WTC11 (cell line): ENCODE data around the gene RND3. TPM values are rescaled to one million over a fixed set of nuclear protein-coding genes. Genes with fewer than 3 reads are reported as not detected.

ENCODE experiments used
- ATAC-seq: fragments of 200-7000 bp; cut with Tn5 transposase; 2 replicates; pipeline ENCODE4 v1.10.0; 2021; ENCODE audit warnings: mild to moderate bottlenecking, moderate library complexity
- CTCF ChIA-PET: fragments of 300-600 bp; sonication (Branson Sonifier 250); formaldehyde crosslinking; loops from one replicate; lab custom pipeline; 2021; ENCODE audit warnings: antibody characterized with exemption; lab: Charles Lee
- POLR2A ChIA-PET: fragments of 350-600 bp; sonication (Branson Sonifier 250); formaldehyde crosslinking; loops from one replicate; lab custom pipeline; 2021; ENCODE audit warnings: antibody characterized with exemption; lab: Charles Lee
- DNase-seq: peaks from one replicate; pipeline ENCODE4 v3.0.0; 2021; ENCODE audit warnings: low spot score
- H3K27ac Mint-ChIP-seq: 2 replicates; pipeline ENCODE4 v1.8.0; 2021; ENCODE audit warnings: mixed read lengths
- H3K27me3 Mint-ChIP-seq: 2 replicates; pipeline ENCODE4 v1.8.0; 2021; ENCODE audit warnings: low read depth, mild to moderate bottlenecking, moderate library complexity, mixed read lengths
- H3K36me3 Mint-ChIP-seq: 2 replicates; pipeline ENCODE4 v1.8.0; 2021; ENCODE audit warnings: mixed read lengths
- H3K4me1 Mint-ChIP-seq: 2 replicates; pipeline ENCODE4 v1.8.0; 2022; ENCODE audit warnings: mixed read lengths
- H3K4me3 Mint-ChIP-seq: 2 replicates; pipeline ENCODE4 v1.8.0; 2021; ENCODE audit warnings: mild to moderate bottlenecking, moderate library complexity, mixed read lengths
- H3K9me3 Mint-ChIP-seq: 2 replicates; pipeline ENCODE4 v1.8.0; 2021; ENCODE audit warnings: mixed read lengths
- E2F1 ChIP-seq: sonication (generic); formaldehyde crosslinking; IDR thresholded peaks from 2 replicates; pipeline ENCODE4 v1.8.0; 2022; ENCODE audit warnings: mild to moderate bottlenecking, missing genetic modification reagents
- ESRRA ChIP-seq: sonication (generic); formaldehyde crosslinking; IDR thresholded peaks from 2 replicates; pipeline ENCODE4 v1.8.1; 2022; ENCODE audit warnings: mild to moderate bottlenecking, missing genetic modification reagents, borderline replicate concordance
- ETV6 ChIP-seq: sonication (generic); formaldehyde crosslinking; IDR thresholded peaks from 2 replicates; pipeline ENCODE4 v1.8.1; 2022; ENCODE audit warnings: mild to moderate bottlenecking, missing genetic modification reagents
- FOXP4 ChIP-seq: sonication (generic); formaldehyde crosslinking; IDR thresholded peaks from 2 replicates; pipeline ENCODE4 v1.8.0; 2022; ENCODE audit warnings: mild to moderate bottlenecking, missing genetic modification reagents
- GRHL2 ChIP-seq: fragments of 250-450 bp; sonication (Bioruptor Pico); IDR thresholded peaks from 2 replicates; pipeline ENCODE4 v1.8.0; 2022; ENCODE audit warnings: mild to moderate bottlenecking, moderate library complexity; ENCODE audit not compliant: insufficient replicate concordance, severe bottlenecking
- HMGXB4 ChIP-seq: sonication (generic); formaldehyde crosslinking; IDR thresholded peaks from 2 replicates; pipeline ENCODE4 v1.8.1; 2023; ENCODE audit warnings: mild to moderate bottlenecking, moderate library complexity, missing genetic modification reagents
- IRF1 ChIP-seq: sonication (generic); formaldehyde crosslinking; IDR thresholded peaks from 2 replicates; pipeline ENCODE4 v1.8.0; 2023; ENCODE audit warnings: missing genetic modification reagents
- JAZF1 ChIP-seq: fragments of 250-450 bp; sonication (Bioruptor Pico); IDR thresholded peaks from 2 replicates; pipeline ENCODE4 v1.9.0; 2021; ENCODE audit warnings: moderate library complexity, mild to moderate bottlenecking, inconsistent platforms
- MXD4 ChIP-seq: fragments of 250-450 bp; sonication (Bioruptor Pico); IDR thresholded peaks from 2 replicates; pipeline ENCODE4 v1.8.0; 2021; ENCODE audit warnings: mild to moderate bottlenecking, moderate library complexity, borderline replicate concordance
- NFE2L1 ChIP-seq: sonication (generic); formaldehyde crosslinking; IDR thresholded peaks from 2 replicates; pipeline ENCODE4 v1.8.1; 2023; ENCODE audit warnings: missing genetic modification reagents
- NR3C1 ChIP-seq: sonication (generic); formaldehyde crosslinking; conservative IDR thresholded peaks from 2 replicates; pipeline ENCODE4 v1.8.1; 2023; ENCODE audit warnings: low read depth, mild to moderate bottlenecking, missing genetic modification reagents
- PRRX2 ChIP-seq: fragments of 250-450 bp; sonication (Bioruptor Pico); IDR thresholded peaks from 2 replicates; pipeline ENCODE4 v1.8.0; 2021; ENCODE audit warnings: mild to moderate bottlenecking
- SOX15 ChIP-seq: fragments of 250-450 bp; sonication (Bioruptor Pico); IDR thresholded peaks from 2 replicates; pipeline ENCODE4 v1.9.0; 2021; ENCODE audit warnings: mild to moderate bottlenecking
- TEAD4 ChIP-seq: sonication (generic); formaldehyde crosslinking; IDR thresholded peaks from 2 replicates; pipeline ENCODE4 v1.8.0; 2022; ENCODE audit warnings: mild to moderate bottlenecking, missing genetic modification reagents
- USF1 ChIP-seq: sonication (generic); formaldehyde crosslinking; IDR thresholded peaks from 2 replicates; pipeline ENCODE4 v1.8.0; 2022; ENCODE audit warnings: mild to moderate bottlenecking, missing genetic modification reagents
- ZNF396 ChIP-seq: fragments of 250-450 bp; sonication (Bioruptor Pico); IDR thresholded peaks from 2 replicates; pipeline ENCODE4 v1.8.0; 2021; ENCODE audit warnings: mild to moderate bottlenecking, moderate library complexity, borderline replicate concordance
- ZNF532 ChIP-seq: fragments of 250-450 bp; sonication (Bioruptor Pico); IDR thresholded peaks from 2 replicates; pipeline ENCODE4 v1.9.0; 2021; ENCODE audit warnings: mild to moderate bottlenecking, borderline replicate concordance
- total RNA-seq: library from RNA; stranded (reverse); gene quantifications from 3 replicates; pipeline ENCODE4 v1.2.3, GENCODE V29; 2021

The RND3 gene
- total RNA-seq, 1 experiment from 2014 or later, result 64.4 TPM

DNA sequence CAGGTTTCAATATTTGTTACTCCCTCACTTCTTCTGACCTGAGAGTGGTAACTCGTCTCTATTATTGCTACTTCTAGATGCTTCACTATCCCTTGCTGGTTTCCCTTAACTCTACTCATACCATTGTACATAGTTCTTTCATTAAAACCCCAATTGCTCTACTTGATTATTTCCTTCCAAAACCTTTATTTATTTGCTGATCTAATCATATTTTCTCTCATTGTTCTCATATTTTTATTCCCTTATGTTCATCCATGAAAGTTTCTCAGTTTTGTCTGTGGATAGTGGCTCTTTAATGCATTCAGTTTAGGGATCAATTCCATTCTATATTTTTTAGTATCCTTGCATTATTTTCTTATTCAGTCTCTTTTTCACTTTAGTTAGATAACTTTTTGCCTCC, 42.1 kb downstream of the RND3 start (continued):
- TF ChIP-seq GRHL2, result no peak
- no peak for TF ChIP-seq TEAD4 (CRISPR knock-in tag)
- TF ChIP-seq USF1 (CRISPR knock-in tag), result no peak
- no peak for TF ChIP-seq E2F1 (CRISPR knock-in tag)
- TF ChIP-seq NR3C1 (CRISPR knock-in tag), result no peak
- TF ChIP-seq, all 79 proteins: peak for 0

DNA sequence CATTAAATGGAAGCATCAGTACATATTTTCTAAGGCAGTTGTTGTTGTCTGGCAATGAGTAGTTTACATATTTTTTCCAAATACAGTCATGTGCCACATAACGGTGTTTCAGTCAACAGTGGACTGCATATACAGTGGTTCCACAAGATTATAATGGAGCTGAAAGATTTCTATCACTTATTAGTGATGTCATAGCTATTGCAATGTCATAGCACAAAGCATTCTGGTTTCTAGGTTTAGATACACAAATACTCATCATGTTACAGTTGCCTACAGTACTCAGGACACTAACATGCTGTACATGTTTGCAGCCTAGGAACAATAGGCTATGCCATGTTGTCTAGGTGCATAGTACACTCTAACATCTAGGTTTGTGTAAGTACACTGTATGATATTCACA, 45.0 kb downstream of the RND3 start:
- Mint-ChIP-seq H3K4me3 (no peak overlapping the region), H3K27me3 (no peaks in the 10 kb centered on the region), H3K9me3 (no peaks in the 10 kb centered on the region), H3K36me3 (no peaks in the 10 kb centered on the region), H3K27ac (no peak overlapping the region), H3K4me1 (no peaks in the 10 kb centered on the region)
- ChIA-PET CTCF (interaction anchor here (0.6 kb wide), 1 partner anchor 35 kb away, joined by 3 read pairs; no protein-coding TSS in a partner anchor), POLR2A (no interaction called here)
- no peak for DNase-seq
- no peak for ATAC-seq
- no peak for TF ChIP-seq FOXP4
- TF ChIP-seq HMGXB4, result no peak
- TF ChIP-seq SOX15 (CRISPR knock-in tag), result no peak
- no peak for TF ChIP-seq IRF1
- no peak for TF ChIP-seq PRRX2 (CRISPR knock-in tag)
- TF ChIP-seq MXD4 (CRISPR knock-in tag), result no peak
- TF ChIP-seq JAZF1 (CRISPR knock-in tag), result no peak
- no peak for TF ChIP-seq ETV6
- no peak for TF ChIP-seq NFE2L1 (CRISPR knock-in tag)
- no peak for TF ChIP-seq ZNF396 (CRISPR knock-in tag)
- TF ChIP-seq E2F1 (CRISPR knock-in tag), result no peak
- TF ChIP-seq ZNF532, result no peak
- TF ChIP-seq ESRRA, result no peak
